Lower lobe of right lung (tissue), 2 donors: Measurements from ENCODE around the gene CLASRP. TPM values are rescaled to one million over a fixed set of nuclear protein-coding genes. Genes with fewer than 3 reads are reported as not detected.

Experiments
- ATAC-seq, 2 donors: fragments of 200-7000 bp; cut with Tn5 transposase; one replicate each; pipeline ENCODE4 v1.9.1; 2020 to 2022; ENCODE audit warnings: mild to moderate bottlenecking in 2 of 2, moderate library complexity in 2 of 2
- DNase-seq: peaks from one replicate; pipeline ENCODE4 v3.0.0-alpha.2; 2020
- H3K27ac ChIP-seq: fragments of 200-600 bp; one replicate; pipeline ENCODE4 v1.8.0; 2022
- H3K27me3 ChIP-seq: fragments of 200-600 bp; one replicate; pipeline ENCODE4 v1.8.0; 2022; ENCODE audit warnings: low read depth
- H3K36me3 ChIP-seq: fragments of 200-600 bp; one replicate; pipeline ENCODE4 v1.8.0; 2022; ENCODE audit warnings: mild to moderate bottlenecking
- H3K4me1 ChIP-seq: fragments of 200-600 bp; one replicate; pipeline ENCODE4 v1.8.0; 2022
- H3K4me3 ChIP-seq: fragments of 200-600 bp; one replicate; pipeline ENCODE4 v1.8.0; 2022; ENCODE audit warnings: mild to moderate bottlenecking
- H3K9me3 ChIP-seq: fragments of 200-600 bp; one replicate; pipeline ENCODE4 v1.8.0; 2022
- CTCF ChIP-seq: fragments of 200-600 bp; IDR thresholded peaks from one replicate; pipeline ENCODE4 v1.8.0; 2022; ENCODE audit warnings: antibody characterized with exemption, mild to moderate bottlenecking
- intact Hi-C: fragments of 100-400 bp; cut with DNase I; formaldehyde crosslinking; loops from one replicate; pipeline ENCODE4 v1.11.0; 2022
- total RNA-seq: library from RNA; stranded (reverse); fragmentation: NEBNext Ultra II Directional; extraction: Animal tissue kit (Norgen Biotek cat#: 25700); gene quantifications from one replicate; pipeline ENCODE4 v1.2.1, GENCODE V29; 2021
- donor health status: DM: no; HTN: yes; CAD: no; lungs with severe emphysema.

The CLASRP gene
- total RNA-seq, 1 donor from 2014 or later, result 71.7 TPM

GRCh38 chr19:45119582-45119981 is 80.7 kb downstream of the CLASRP start:
- H3K27ac ChIP-seq, result no peak overlapping the region
- peaks cover 35% of the 10 kb centered on the region for H3K4me1 ChIP-seq
- ATAC-seq, result no peak

More at GRCh38 chr19:45119582-45119981, 80.7 kb downstream of the CLASRP start:
- DNase-seq, result no peak
- intact Hi-C loops, result no loop called here
- no peak for TF ChIP-seq CTCF
- no peaks in the 10 kb centered on the region for H3K27me3 ChIP-seq
- H3K36me3 ChIP-seq, result no peaks in the 10 kb centered on the region
- no peak overlapping the region for H3K4me3 ChIP-seq
- H3K9me3 ChIP-seq, result no peaks in the 10 kb centered on the region

Other genes starting within 250 kb of the CLASRP start
- 205 TPM for gene BCAM, start 229.9 kb upstream of the CLASRP start, total RNA-seq
- 75.1 TPM for gene NECTIN2, start 192.7 kb upstream of the CLASRP start, total RNA-seq
- 40.8 TPM for gene TOMM40, start 147.8 kb upstream of the CLASRP start, total RNA-seq
- gene APOE, start 133.2 kb upstream of the CLASRP start, total RNA-seq, result 447 TPM
- 816 TPM for gene APOC1, start 124.4 kb upstream of the CLASRP start, total RNA-seq
- 0.68 TPM for gene APOC4, start 96.8 kb upstream of the CLASRP start, total RNA-seq
- 30.2 TPM for gene APOC2, start 93.0 kb upstream of the CLASRP start, total RNA-seq
- gene CLPTM1, start 83.7 kb upstream of the CLASRP start, total RNA-seq, result 104 TPM
- 12.2 TPM for gene RELB, start 37.6 kb upstream of the CLASRP start, total RNA-seq
- gene ZNF296, start 37.4 kb downstream of the CLASRP start, total RNA-seq, result 1.7 TPM
- gene GEMIN7, start 40.2 kb downstream of the CLASRP start, total RNA-seq, result 16.1 TPM
- 29.1 TPM for gene PPP1R37, start 54.1 kb downstream of the CLASRP start, total RNA-seq
- gene NKPD1, start 121.9 kb downstream of the CLASRP start, total RNA-seq, result not detected
- 18.4 TPM for gene TRAPPC6A, start 139.2 kb downstream of the CLASRP start, total RNA-seq
- 15.9 TPM for gene BLOC1S3, start 139.7 kb downstream of the CLASRP start, total RNA-seq
- gene EXOC3L2, start 206.4 kb downstream of the CLASRP start, total RNA-seq, result 3.6 TPM
- 32.5 TPM for gene MARK4, start 212.2 kb downstream of the CLASRP start, total RNA-seq